ENCODE measurements around the gene HOXC13. TPM values are rescaled to one million over a fixed set of nuclear protein-coding genes. Genes with fewer than 3 reads are reported as not detected.

The HOXC13 gene
- total RNA-seq, 1 donor from 2014 or later: not detected

DNA sequence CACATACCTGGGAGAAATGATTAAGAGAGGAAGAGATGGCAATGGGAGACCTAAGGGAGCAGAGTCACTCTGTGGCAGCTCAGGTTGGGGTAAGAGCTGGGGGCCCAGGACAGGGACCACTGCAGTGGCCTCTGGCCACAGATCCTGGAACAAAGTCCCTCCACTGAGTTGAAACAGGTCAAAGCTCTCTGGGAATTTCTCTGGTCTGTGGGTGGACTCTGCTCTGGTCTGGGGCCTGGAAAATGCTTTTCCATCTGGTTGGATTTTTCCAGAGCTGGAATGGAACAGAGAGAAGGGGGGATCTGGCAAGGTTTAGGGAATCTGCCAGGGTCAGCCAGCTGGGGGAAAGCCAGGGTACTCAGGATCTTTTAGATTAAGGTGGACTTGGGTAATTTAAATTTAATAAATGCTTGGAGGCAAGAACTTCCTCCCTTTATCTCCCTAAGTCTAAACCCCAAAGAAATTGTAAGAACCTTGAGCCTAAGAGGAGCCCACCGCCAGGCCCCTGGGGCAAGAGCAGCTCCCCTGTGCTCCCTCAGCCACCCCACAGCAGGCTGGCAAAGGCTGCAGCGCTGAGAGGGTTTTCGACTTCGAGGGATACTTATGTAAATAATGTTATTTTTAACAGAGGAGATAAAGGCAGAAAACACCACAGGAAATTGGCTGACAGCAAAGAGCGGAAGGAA lies 50.1 kb downstream of the HOXC13 start:
- TF ChIP-seq, protein P1, sequence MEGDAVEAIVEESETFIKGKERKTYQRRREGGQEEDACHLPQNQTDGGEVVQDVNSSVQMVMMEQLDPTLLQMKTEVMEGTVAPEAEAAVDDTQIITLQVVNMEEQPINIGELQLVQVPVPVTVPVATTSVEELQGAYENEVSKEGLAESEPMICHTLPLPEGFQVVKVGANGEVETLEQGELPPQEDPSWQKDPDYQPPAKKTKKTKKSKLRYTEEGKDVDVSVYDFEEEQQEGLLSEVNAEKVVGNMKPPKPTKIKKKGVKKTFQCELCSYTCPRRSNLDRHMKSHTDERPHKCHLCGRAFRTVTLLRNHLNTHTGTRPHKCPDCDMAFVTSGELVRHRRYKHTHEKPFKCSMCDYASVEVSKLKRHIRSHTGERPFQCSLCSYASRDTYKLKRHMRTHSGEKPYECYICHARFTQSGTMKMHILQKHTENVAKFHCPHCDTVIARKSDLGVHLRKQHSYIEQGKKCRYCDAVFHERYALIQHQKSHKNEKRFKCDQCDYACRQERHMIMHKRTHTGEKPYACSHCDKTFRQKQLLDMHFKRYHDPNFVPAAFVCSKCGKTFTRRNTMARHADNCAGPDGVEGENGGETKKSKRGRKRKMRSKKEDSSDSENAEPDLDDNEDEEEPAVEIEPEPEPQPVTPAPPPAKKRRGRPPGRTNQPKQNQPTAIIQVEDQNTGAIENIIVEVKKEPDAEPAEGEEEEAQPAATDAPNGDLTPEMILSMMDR (IDR thresholded peaks at IDR 0.05; ENCODE audit: insufficient read depth, low read length, severe bottlenecking): no peak
- no peak for FAIRE-seq
- Histone ChIP-seq H3K36me3 (ENCODE audit: control insufficient read depth, insufficient read depth, low read length) (no peaks in the 10 kb centered on the region), H3K4me3 (ENCODE audit: low read depth, low read length) (no peak overlapping the region), H3K27me3 (ENCODE audit: control insufficient read depth, insufficient read depth, low read length) (peaks cover 86% of the 10 kb centered on the region)
- no peak for DNase-seq (ENCODE audit: low read depth)

DNA sequence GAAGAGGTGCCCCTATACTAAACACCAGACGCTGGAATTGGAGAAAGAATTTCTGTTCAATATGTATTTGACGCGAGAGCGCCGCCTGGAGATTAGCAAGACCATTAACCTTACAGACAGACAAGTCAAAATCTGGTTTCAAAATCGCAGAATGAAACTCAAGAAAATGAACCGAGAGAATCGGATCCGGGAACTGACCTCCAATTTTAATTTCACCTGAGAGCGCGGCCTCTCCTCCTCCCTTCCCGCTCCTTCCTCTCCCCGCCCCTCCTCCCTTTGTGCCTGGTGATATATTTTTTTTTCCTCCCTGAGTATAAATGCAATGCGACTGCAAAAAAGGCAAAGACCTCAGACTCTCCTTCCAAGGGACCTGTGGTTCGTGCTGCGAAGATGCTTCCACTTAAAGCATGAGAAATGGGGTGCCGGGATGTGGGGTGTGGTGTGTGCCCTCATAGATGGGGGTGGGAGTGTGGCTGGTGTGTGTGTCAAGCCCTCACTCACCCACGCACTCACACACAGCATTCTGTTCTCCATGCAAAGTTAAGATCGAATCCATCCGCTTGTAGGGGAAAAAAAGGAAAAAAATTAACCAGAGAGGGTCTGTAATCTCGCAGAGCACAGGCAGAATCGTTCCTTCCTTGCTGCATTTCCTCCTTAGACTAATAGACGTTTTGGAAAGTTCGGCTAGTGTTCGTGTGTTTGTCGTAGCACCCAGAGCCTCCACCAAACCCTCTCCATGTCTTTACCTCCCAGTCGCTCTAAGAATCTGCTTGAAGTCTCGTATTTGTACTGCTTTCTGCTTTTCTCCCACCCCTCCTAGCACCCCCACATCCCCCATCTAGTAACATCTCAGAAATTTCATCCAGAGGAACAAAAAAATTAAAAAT lies 50.8 kb downstream of the HOXC13 start:
- Histone ChIP-seq H3K27me3 (ENCODE audit: control insufficient read depth, insufficient read depth, low read length) (peaks cover 85% of the 10 kb centered on the region), H3K36me3 (ENCODE audit: control insufficient read depth, insufficient read depth, low read length) (no peaks in the 10 kb centered on the region), H3K4me3 (ENCODE audit: low read depth, low read length) (no peak overlapping the region)
- TF ChIP-seq, protein P1 (IDR thresholded peaks at IDR 0.05; ENCODE audit: insufficient read depth, low read length, severe bottlenecking): peak; percentile 50
- FAIRE-seq (no peak), DNase-seq (ENCODE audit: low read depth) (peak; percentile 12)

DNA sequence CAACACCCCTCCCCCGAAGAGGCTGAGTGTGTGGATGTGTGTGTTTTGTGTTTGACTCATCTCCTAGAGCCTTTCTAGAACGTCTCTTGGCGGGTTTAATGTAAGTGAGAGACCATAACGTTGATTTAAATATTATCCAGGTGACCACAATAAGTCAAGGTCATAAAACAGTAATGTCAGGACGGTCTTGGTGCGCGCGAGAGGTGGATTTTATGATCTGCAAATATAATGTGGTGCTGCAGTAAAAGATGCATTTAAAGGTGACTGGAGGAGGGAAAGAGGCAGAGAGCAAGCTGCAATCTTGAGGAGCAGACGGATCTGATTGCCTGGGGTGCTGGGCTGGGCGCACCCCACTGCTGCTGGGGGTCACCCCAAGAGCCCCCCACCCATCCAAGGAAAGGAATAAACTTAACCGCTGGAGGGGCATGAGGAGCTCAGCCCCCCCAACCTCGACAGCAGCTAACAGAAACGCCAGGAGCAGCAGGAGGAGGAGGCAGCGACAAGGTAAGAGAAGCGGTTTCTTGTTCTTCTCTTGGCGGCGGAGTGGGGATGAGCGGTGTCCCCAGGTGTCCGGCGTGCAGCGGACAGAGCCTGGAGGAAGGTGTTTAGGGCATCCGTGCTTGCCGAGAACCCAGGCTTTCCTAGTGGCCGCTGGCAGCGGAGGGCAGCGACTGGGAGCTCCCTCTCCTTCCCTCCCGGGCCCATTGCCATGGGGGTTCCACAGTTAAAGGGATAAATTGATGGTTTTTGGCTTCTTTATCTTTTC lies 51.9 kb downstream of the HOXC13 start:
- TF ChIP-seq, protein P1 (IDR thresholded peaks at IDR 0.05; ENCODE audit: insufficient read depth, low read length, severe bottlenecking): no peak
- Histone ChIP-seq H3K27me3 (ENCODE audit: control insufficient read depth, insufficient read depth, low read length) (peaks cover 88% of the 10 kb centered on the region), H3K36me3 (ENCODE audit: control insufficient read depth, insufficient read depth, low read length) (no peaks in the 10 kb centered on the region), H3K4me3 (ENCODE audit: low read depth, low read length) (no peak overlapping the region)
- FAIRE-seq: no peak
- DNase-seq (ENCODE audit: low read depth): no peak

DNA sequence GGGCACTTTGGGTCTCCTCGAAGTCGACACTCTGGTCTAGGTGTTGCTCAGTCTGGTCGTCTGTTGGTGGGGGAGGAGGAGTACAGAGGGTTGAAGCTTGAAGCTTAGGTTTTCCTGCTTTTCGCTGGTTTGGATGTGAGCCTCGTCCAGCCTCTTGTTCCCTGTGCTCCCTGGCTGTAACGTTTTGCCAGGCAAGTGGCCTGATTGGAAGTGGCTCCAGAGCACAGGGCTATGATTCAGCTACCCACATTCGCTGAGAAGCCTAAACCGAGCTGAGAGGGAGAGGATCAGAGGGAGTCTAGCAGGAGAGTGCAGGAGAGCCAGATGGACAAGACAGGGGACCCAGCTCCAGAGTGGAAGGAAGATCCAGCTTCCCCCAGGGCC lies 52.4 kb downstream of the HOXC13 start:
- H3K27me3 ChIP-seq (ENCODE audit: control insufficient read depth, insufficient read depth, low read length): peaks cover 86% of the 10 kb centered on the region

DNA sequence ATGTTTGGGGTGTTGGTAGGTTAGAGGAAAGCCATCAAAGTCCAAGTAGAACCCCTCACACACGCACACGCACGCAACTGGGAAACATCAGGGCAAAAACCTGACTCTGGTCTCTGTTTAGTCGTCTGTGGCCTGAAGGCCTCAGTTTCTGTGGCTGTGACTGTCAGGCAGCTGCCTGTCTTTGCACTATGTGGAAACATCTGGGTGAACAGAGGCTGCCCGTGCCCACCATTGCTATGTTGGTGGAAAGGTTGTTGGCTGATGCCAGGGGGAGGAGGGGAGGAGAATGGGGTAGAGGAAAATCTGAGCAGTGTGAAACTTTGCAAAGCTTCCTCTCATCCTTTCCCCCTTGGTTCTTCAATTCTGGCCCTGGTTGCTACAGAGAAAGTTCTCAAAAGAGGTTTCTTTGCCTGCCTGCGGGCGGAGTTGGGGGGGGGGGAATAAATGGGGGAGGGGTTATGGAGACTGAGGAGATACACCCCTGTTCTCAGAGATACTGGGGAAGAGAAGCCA lies 53.8 kb downstream of the HOXC13 start:
- no peaks in the 10 kb centered on the region for H3K36me3 ChIP-seq (ENCODE audit: control insufficient read depth, insufficient read depth, low read length)
- H3K27me3 ChIP-seq (ENCODE audit: control insufficient read depth, insufficient read depth, low read length): peaks cover 86% of the 10 kb centered on the region
- H3K4me3 ChIP-seq (ENCODE audit: low read depth, low read length): no peak overlapping the region
- no peak for DNase-seq (ENCODE audit: low read depth)
- FAIRE-seq: no peak
- TF ChIP-seq, protein P1 (IDR thresholded peaks at IDR 0.05; ENCODE audit: insufficient read depth, low read length, severe bottlenecking): no peak

More for the DNA sequence above, 52.4 kb downstream of the HOXC13 start:
- peak; percentile 13 for FAIRE-seq
- no peak for DNase-seq (ENCODE audit: low read depth)
- no peak overlapping the region for H3K4me3 ChIP-seq (ENCODE audit: low read depth, low read length)
- no peaks in the 10 kb centered on the region for H3K36me3 ChIP-seq (ENCODE audit: control insufficient read depth, insufficient read depth, low read length)
- TF ChIP-seq, protein P1 (IDR thresholded peaks at IDR 0.05; ENCODE audit: insufficient read depth, low read length, severe bottlenecking): no peak

Data from bronchial epithelial cell (primary cell).